Lower lobe of right lung (tissue), 2 donors: ENCODE data around the gene GDF7. TPM values are rescaled to one million over a fixed set of nuclear protein-coding genes. Genes with fewer than 3 reads are reported as not detected.

Experiments used
- ATAC-seq, 2 donors: fragments of 200-7000 bp; cut with Tn5 transposase; one replicate each; pipeline ENCODE4 v1.9.1; 2020 to 2022; ENCODE audit warnings: mild to moderate bottlenecking in 2 of 2, moderate library complexity in 2 of 2
- DNase-seq: peaks from one replicate; pipeline ENCODE4 v3.0.0-alpha.2; 2020
- H3K27ac ChIP-seq: fragments of 200-600 bp; one replicate; pipeline ENCODE4 v1.8.0; 2022
- H3K27me3 ChIP-seq: fragments of 200-600 bp; one replicate; pipeline ENCODE4 v1.8.0; 2022; ENCODE audit warnings: low read depth
- H3K36me3 ChIP-seq: fragments of 200-600 bp; one replicate; pipeline ENCODE4 v1.8.0; 2022; ENCODE audit warnings: mild to moderate bottlenecking
- H3K4me1 ChIP-seq: fragments of 200-600 bp; one replicate; pipeline ENCODE4 v1.8.0; 2022
- H3K4me3 ChIP-seq: fragments of 200-600 bp; one replicate; pipeline ENCODE4 v1.8.0; 2022; ENCODE audit warnings: mild to moderate bottlenecking
- H3K9me3 ChIP-seq: fragments of 200-600 bp; one replicate; pipeline ENCODE4 v1.8.0; 2022
- CTCF ChIP-seq: fragments of 200-600 bp; IDR thresholded peaks from one replicate; pipeline ENCODE4 v1.8.0; 2022; ENCODE audit warnings: antibody characterized with exemption, mild to moderate bottlenecking
- intact Hi-C: fragments of 100-400 bp; cut with DNase I; formaldehyde crosslinking; loops from one replicate; pipeline ENCODE4 v1.11.0; 2022
- total RNA-seq: library from RNA; stranded (reverse); fragmentation: NEBNext Ultra II Directional; extraction: Animal tissue kit (Norgen Biotek cat#: 25700); gene quantifications from one replicate; pipeline ENCODE4 v1.2.1, GENCODE V29; 2021
- donor health status: DM: no; HTN: yes; CAD: no; lungs with severe emphysema.

GDF7 gene
- total RNA-seq, 1 donor from 2014 or later = 0.62 TPM

GRCh38 chr2:20661421-20662307, 5.3 kb upstream of the GDF7 start:
- no peak overlapping the region for H3K4me3 ChIP-seq
- H3K27ac ChIP-seq = no peak overlapping the region
- intact Hi-C loops = no loop called here
- peaks cover 59% of the 10 kb centered on the region for H3K27me3 ChIP-seq
- ATAC-seq = peak; percentile 82 to 88
- H3K9me3 ChIP-seq = no peaks in the 10 kb centered on the region
- TF ChIP-seq CTCF = peak; percentile 97
- no peaks in the 10 kb centered on the region for H3K36me3 ChIP-seq
- peaks cover 16% of the 10 kb centered on the region for H3K4me1 ChIP-seq
- peak; percentile 67 for DNase-seq

GRCh38 chr2:20662308-20662937, 4.5 kb upstream of the GDF7 start:
- H3K9me3 ChIP-seq = no peaks in the 10 kb centered on the region
- DNase-seq = peak; percentile 28
- H3K4me1 ChIP-seq = peaks cover 17% of the 10 kb centered on the region
- intact Hi-C loops = no loop called here
- TF ChIP-seq CTCF = no peak
- no peak for ATAC-seq
- H3K36me3 ChIP-seq = no peaks in the 10 kb centered on the region
- peaks cover 64% of the 10 kb centered on the region for H3K27me3 ChIP-seq
- H3K27ac ChIP-seq = no peak overlapping the region
- no peak overlapping the region for H3K4me3 ChIP-seq

GRCh38 chr2:20663196-20664070, 3.5 kb upstream of the GDF7 start:
- peak; percentile 24 for DNase-seq
- no peak for ATAC-seq

GRCh38 chr2:20664071-20664390, 2.9 kb upstream of the GDF7 start:
- Histone ChIP-seq H3K4me1 (peaks cover 22% of the 10 kb centered on the region), H3K36me3 (no peaks in the 10 kb centered on the region), H3K27me3 (peaks cover 80% of the 10 kb centered on the region), H3K4me3 (no peak overlapping the region), H3K27ac (no peak overlapping the region), H3K9me3 (no peaks in the 10 kb centered on the region)
- intact Hi-C loops = no loop called here
- no peak for TF ChIP-seq CTCF
- ATAC-seq (no peak), DNase-seq (no peak)

More at GRCh38 chr2:20663196-20664070, 3.5 kb upstream of the GDF7 start:
- Histone ChIP-seq H3K9me3 (no peaks in the 10 kb centered on the region), H3K36me3 (no peaks in the 10 kb centered on the region), H3K27ac (no peak overlapping the region), H3K4me3 (no peak overlapping the region), H3K4me1 (peaks cover 22% of the 10 kb centered on the region), H3K27me3 (peaks cover 74% of the 10 kb centered on the region)
- no peak for TF ChIP-seq CTCF
- intact Hi-C loops = no loop called here

GRCh38 chr2:20664431-20665242, 2.3 kb upstream of the GDF7 start:
- Histone ChIP-seq H3K9me3 (no peaks in the 10 kb centered on the region), H3K36me3 (no peaks in the 10 kb centered on the region), H3K4me3 (no peak overlapping the region), H3K4me1 (peaks cover 22% of the 10 kb centered on the region), H3K27me3 (peaks cover 86% of the 10 kb centered on the region), H3K27ac (no peak overlapping the region)
- intact Hi-C loops = no loop called here
- no peak for TF ChIP-seq CTCF
- DNase-seq (no peak), ATAC-seq (no peak)
